Body of pancreas (tissue), 4 donors: Measurements from ENCODE around the gene TMEM50B. TPM values are rescaled to one million over a fixed set of nuclear protein-coding genes. Genes with fewer than 3 reads are reported as not detected.

Experiments
- ATAC-seq: fragments of 150-250 bp; one replicate; pipeline ENCODE4 v1.9.1; 2016
- DNase-seq, 4 donors: peaks; one replicate each; pipeline ENCODE4 v3.0.0-alpha.2; 2019
- H3K27ac ChIP-seq, 4 donors: fragments of 200-600 bp; sonication (generic); 1 replicate in 3 of 4; 2 replicates in 1 of 4; pipeline versions ENCODE4 v1.5.1 to v1.6.1; 2016 to 2019; ENCODE audit warnings: mild to moderate bottlenecking in 1 of 4, mixed read lengths in 1 of 4, moderate library complexity in 1 of 4
- H3K27me3 ChIP-seq, 2 donors: fragments of 200-600 bp; sonication (generic); one replicate each; pipeline ENCODE4 v1.6.0; 2016; ENCODE audit warnings: mild to moderate bottlenecking in 1 of 2
- H3K36me3 ChIP-seq, 2 donors: fragments of 200-600 bp; sonication (generic); replicated peaks in 1 of 2; 2 replicates each; pipeline ENCODE4 v1.5.1; 2016; ENCODE audit warnings: low read depth in 2 of 2; ENCODE audit not compliant: insufficient read depth in 1 of 2
- H3K4me1 ChIP-seq: fragments of 200-600 bp; sonication (generic); one replicate; pipeline ENCODE4 v1.6.0; 2016
- H3K4me3 ChIP-seq, 2 donors: fragments of 200-600 bp; sonication (generic); 1 replicate in 1 of 2; 2 replicates in 1 of 2; pipeline ENCODE4 v1.5.1; 2016 to 2019
- H3K9me3 ChIP-seq, 3 donors: fragments of 200-600 bp; sonication (generic); 1 replicate in 2 of 3; 2 replicates in 1 of 3; pipeline ENCODE4 v1.5.1; 2016
- CTCF ChIP-seq, 7 experiments: fragments of 450-650 bp in 4 of 7; fragments of 200-600 bp in 3 of 7; sonication (generic) in 3 of 7; IDR thresholded peaks; one replicate each; pipeline ENCODE4 v1.5.1; 2016 to 2019; ENCODE audit warnings: antibody characterized with exemption in 7 of 7
- POLR2A ChIP-seq, 3 donors: fragments of 450-650 bp; IDR thresholded peaks; one replicate each; pipeline ENCODE4 v1.6.1; 2016; ENCODE audit warnings: antibody characterized with exemption in 3 of 3, mild to moderate bottlenecking in 2 of 3
- WGBS, 2 donors: methylation state at CpG; one replicate each; pipeline ENCODE4 v1.1.5; 2017; 5-methylcytosine and 5-hydroxymethylcytosine counted together
- intact Hi-C: fragments of 100-400 bp; cut with DNase I; formaldehyde crosslinking; loops from one replicate; pipeline ENCODE4 v1.15.1; 2023
- total RNA-seq, 2 donors: library from RNA; depleted of rRNA; stranded (reverse); fragments of >200 nt; gene quantifications; one replicate each; pipeline ENCODE4 v1.1.0, GENCODE V29; 2016

The TMEM50B gene
- total RNA-seq, 2 donors from 2014 or later, result 49.8 to 50.4 TPM

DNA sequence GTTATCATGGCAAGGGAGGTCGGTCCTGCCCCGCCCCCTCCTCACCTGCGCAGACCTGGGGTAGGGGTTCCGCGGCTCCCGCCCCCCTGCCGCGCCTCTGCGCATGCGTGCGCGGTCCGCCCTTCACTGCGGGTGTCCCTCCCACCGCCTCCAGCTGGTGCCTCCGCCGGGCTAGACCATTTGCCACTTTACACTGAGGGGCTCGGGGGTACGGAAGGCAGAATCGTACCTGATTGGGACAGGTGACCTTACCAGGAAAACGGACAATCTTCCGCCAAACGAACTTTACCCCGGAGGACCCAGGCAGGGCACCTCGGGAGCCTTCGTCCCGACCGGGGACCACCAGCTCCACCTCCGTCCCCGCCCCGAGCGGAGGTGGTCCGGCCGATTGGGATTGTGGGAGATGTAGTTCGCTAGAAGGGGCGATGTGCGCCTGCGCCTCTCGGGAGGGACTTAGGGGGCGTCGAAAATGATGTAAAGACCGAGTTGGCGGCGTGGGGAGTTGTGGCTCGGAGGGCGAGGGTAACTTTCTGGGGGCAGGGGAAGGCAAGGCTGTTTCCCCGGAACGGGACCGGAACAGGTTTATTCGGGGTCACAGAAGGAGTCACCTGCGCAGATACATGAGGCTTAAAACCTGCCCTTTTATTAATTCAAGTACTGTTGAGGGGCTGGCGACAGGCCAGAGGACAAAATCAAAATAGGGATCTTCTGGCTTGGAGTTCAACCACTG lies 11.8 kb upstream of the TMEM50B start, which contains the start of gene DNAJC28:
Gene DNAJC28, minus strand, starts transcription at position 344 of the 730 bp plus-strand sequence. CDS start 2,323 bp downstream, outside the sequence.
- WGBS, 2 donors, result 0% methylated on average over 19 to 51 of the region's 52 CpGs
- DNase-seq, result peak; percentile 90 to 94 (median 92)
- TF ChIP-seq POLR2A (IDR thresholded peaks at IDR 0.05) (peak in 2 of 3 donors; percentile 71 to 81), CTCF (IDR thresholded peaks at IDR 0.05) (peak in 1 of 7 experiments; percentile 16)
- peaks cover 5% of the 10 kb centered on the region for H3K4me1 ChIP-seq
- H3K27me3 ChIP-seq, result no peaks in the 10 kb centered on the region
- no peaks in the 10 kb centered on the region for H3K36me3 ChIP-seq
- H3K27ac ChIP-seq, result peak within 1 kb of the TSS; percentile 18 to 86 (median 70)
- no peaks in the 10 kb centered on the region for H3K9me3 ChIP-seq
- H3K4me3 ChIP-seq, result peak within 1 kb of the TSS; percentile 27 to 70
- ATAC-seq, result peak; percentile 96
- intact Hi-C loops, result no loop called here

DNA sequence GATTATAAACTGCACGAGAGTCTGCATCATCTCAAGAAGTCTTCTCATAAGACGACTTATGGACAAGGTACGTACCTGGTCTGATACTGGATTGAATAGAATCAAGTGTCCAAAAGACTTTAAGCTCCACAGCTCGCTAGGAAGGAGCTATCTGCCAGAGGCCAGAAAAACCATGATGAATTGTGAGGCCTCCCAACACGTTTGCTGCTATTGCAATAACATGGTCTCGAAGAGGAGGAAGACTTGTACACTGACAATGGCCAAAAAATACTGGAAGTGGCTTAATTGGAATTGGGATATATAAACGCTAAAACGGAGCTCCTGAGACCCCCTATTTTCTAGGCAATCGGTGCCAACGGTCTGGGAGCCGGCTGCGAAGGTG lies 11.2 kb upstream of the TMEM50B start:
- ATAC-seq (peak; percentile 13), DNase-seq (no peak)
- intact Hi-C loops, result no loop called here
- H3K4me3 ChIP-seq, result peak overlapping the region; percentile 27 to 70
- H3K9me3 ChIP-seq, result no peaks in the 10 kb centered on the region
- WGBS, 2 donors, result 5 to 6% methylated on average over 11 to 12 of the region's 12 CpGs
- TF ChIP-seq POLR2A (IDR thresholded peaks at IDR 0.05) (no peak), CTCF (IDR thresholded peaks at IDR 0.05) (no peak)
- H3K36me3 ChIP-seq, result no peaks in the 10 kb centered on the region
- peaks cover 5% of the 10 kb centered on the region for H3K4me1 ChIP-seq
- H3K27me3 ChIP-seq, result no peaks in the 10 kb centered on the region
- peak overlapping the region; percentile 18 to 86 (median 70) for H3K27ac ChIP-seq

DNA sequence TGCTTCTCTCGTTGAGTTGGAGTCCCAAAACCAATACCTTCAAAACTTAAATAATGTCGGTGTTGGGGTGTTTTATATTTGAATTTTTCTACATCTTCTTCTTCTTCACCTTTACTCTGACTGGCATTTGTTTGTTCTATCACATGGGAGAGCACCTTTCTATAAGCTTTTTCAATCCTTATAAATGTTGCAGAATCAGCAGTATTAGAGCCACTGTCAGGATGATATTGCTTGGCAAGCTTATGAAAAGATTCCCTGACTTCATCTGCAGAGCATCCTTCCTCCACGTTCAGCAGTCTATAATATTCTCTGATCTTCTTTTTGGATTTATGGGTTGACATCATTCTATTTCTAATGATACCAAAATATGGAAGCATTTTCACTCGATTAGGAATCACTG lies 9.2 kb upstream of the TMEM50B start:
- H3K27me3 ChIP-seq, result no peaks in the 10 kb centered on the region
- H3K27ac ChIP-seq, result no peak overlapping the region
- 88 to 92% methylated on average over 4 of the region's 4 CpGs for WGBS, 2 donors
- peaks cover 5% of the 10 kb centered on the region for H3K4me1 ChIP-seq
- no peak overlapping the region for H3K4me3 ChIP-seq
- DNase-seq (no peak), ATAC-seq (no peak)
- TF ChIP-seq CTCF (IDR thresholded peaks at IDR 0.05) (no peak), POLR2A (IDR thresholded peaks at IDR 0.05) (no peak)
- H3K36me3 ChIP-seq, result no peaks in the 10 kb centered on the region
- no peaks in the 10 kb centered on the region for H3K9me3 ChIP-seq
- intact Hi-C loops, result no loop called here

DNA sequence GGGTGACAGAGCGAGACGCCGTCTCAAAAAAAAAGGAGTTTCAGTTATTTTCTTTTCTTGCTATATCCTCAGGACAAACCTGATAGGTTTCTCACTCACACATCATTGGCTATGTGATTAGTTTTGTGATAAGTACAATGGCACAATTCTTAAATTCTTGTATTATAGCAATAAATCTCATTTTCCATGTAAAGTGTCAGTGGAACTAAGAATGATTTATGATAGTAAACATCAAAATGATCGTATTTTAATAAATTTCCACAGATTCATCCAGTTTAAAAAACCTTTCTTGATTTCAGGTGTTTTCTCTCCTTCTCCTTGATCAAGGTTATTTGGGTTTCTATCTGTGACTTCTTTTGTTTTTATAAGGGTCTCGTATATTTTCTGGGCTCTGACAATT lies 8.2 kb upstream of the TMEM50B start:
- 86 to 88% methylated on average over 5 of the region's 5 CpGs for WGBS, 2 donors
- ATAC-seq, result no peak
- Histone ChIP-seq H3K27me3 (no peaks in the 10 kb centered on the region), H3K27ac (no peak overlapping the region), H3K9me3 (no peaks in the 10 kb centered on the region), H3K4me1 (peaks cover 5% of the 10 kb centered on the region), H3K4me3 (no peak overlapping the region), H3K36me3 (no peaks in the 10 kb centered on the region)
- intact Hi-C loops, result no loop called here
- no peak for DNase-seq
- TF ChIP-seq CTCF (IDR thresholded peaks at IDR 0.05), result no peak
- no peak for TF ChIP-seq POLR2A (IDR thresholded peaks at IDR 0.05)
